Astrocyte (in vitro differentiated cells and primary cell): ENCODE data around the gene MGAT3. TPM values are rescaled to one million over a fixed set of nuclear protein-coding genes. Genes with fewer than 3 reads are reported as not detected.

Source experiments
- DNase-seq: peaks from one replicate; pipeline ENCODE4 v3.0.0-alpha.2; 2010; ENCODE audit warnings: low read depth
- FAIRE-seq: peaks from 2 replicates; lab custom pipeline; 2011; peaks lifted over from hg19 to GRCh38; lab: Jason Lieb, UNC
- H2AFZ ChIP-seq: 2 replicates; pipeline ENCODE4 v1.6.0; 2012; ENCODE audit warnings: low read depth, low read length, inconsistent platforms
- H3K27ac ChIP-seq: 2 replicates; pipeline ENCODE4 v1.5.1; 2011; ENCODE audit warnings: low read depth, low read length, inconsistent platforms
- H3K27me3 ChIP-seq: 2 replicates; pipeline ENCODE4 v1.6.0; 2011; ENCODE audit warnings: low read length, inconsistent platforms; ENCODE audit not compliant: insufficient read depth
- H3K36me3 ChIP-seq: 2 replicates; pipeline ENCODE4 v1.5.1; 2011; ENCODE audit warnings: low read length, inconsistent platforms; ENCODE audit not compliant: insufficient read depth
- H3K4me1 ChIP-seq: 2 replicates; pipeline ENCODE4 v1.5.1; 2011; ENCODE audit warnings: low read length, inconsistent platforms; ENCODE audit not compliant: insufficient read depth
- H3K4me2 ChIP-seq: 2 replicates; pipeline ENCODE4 v1.6.0; 2012; ENCODE audit warnings: low read length, inconsistent platforms
- H3K4me3 ChIP-seq: 2 replicates; pipeline ENCODE4 v1.5.1; 2011; ENCODE audit warnings: low read depth, mild to moderate bottlenecking, low read length, inconsistent platforms; ENCODE audit not compliant: insufficient read depth
- H3K79me2 ChIP-seq: 2 replicates; pipeline ENCODE4 v1.6.0; 2012; ENCODE audit warnings: mild to moderate bottlenecking, low read length, inconsistent platforms; ENCODE audit not compliant: insufficient read depth
- H3K9ac ChIP-seq: 2 replicates; pipeline ENCODE4 v1.6.0; 2012; ENCODE audit warnings: mild to moderate bottlenecking, low read length, inconsistent platforms
- H3K9me3 ChIP-seq: 2 replicates; pipeline ENCODE4 v1.5.1; 2012; ENCODE audit warnings: low read depth, mild to moderate bottlenecking, low read length, inconsistent platforms; ENCODE audit not compliant: insufficient read depth
- H4K20me1 ChIP-seq: 2 replicates; pipeline ENCODE4 v1.6.0; 2012; ENCODE audit warnings: low read length, inconsistent platforms; ENCODE audit not compliant: insufficient read depth
- H3K27ac Mint-ChIP-seq: one replicate; pipeline ENCODE4 v1.8.0; 2021; ENCODE audit warnings: mild to moderate bottlenecking, mixed read lengths; ENCODE audit not compliant: unreplicated experiment
- H3K27me3 Mint-ChIP-seq: one replicate; pipeline ENCODE4 v1.8.0; 2021; ENCODE audit warnings: low read depth, mixed read lengths; ENCODE audit not compliant: unreplicated experiment
- H3K36me3 Mint-ChIP-seq: one replicate; pipeline ENCODE4 v1.8.0; 2021; ENCODE audit warnings: low read depth, mixed read lengths; ENCODE audit not compliant: unreplicated experiment
- H3K4me1 Mint-ChIP-seq: one replicate; pipeline ENCODE4 v1.8.0; 2021; ENCODE audit warnings: low read depth, mixed read lengths; ENCODE audit not compliant: unreplicated experiment
- H3K4me3 Mint-ChIP-seq: one replicate; pipeline ENCODE4 v1.8.0; 2021; ENCODE audit warnings: mild to moderate bottlenecking, moderate library complexity, mixed read lengths; ENCODE audit not compliant: unreplicated experiment
- H3K9me3 Mint-ChIP-seq: one replicate; pipeline ENCODE4 v1.8.0; 2021; ENCODE audit warnings: mild to moderate bottlenecking, mixed read lengths; ENCODE audit not compliant: unreplicated experiment
- CTCF ChIP-seq: IDR thresholded peaks from 2 replicates; pipeline ENCODE4 v1.5.1; 2011; ENCODE audit warnings: low read depth, mild to moderate bottlenecking, inconsistent platforms, low read length, moderate library complexity; ENCODE audit not compliant: insufficient read depth
- EZH2 ChIP-seq: IDR thresholded peaks from 2 replicates; pipeline ENCODE4 v1.6.1; 2012; ENCODE audit warnings: mild to moderate bottlenecking, low read length, inconsistent platforms; ENCODE audit not compliant: insufficient read depth
- total RNA-seq: library from RNA; stranded (reverse); gene quantifications from 2 replicates; pipeline ENCODE4 v1.2.1, GENCODE V29; 2021

MGAT3 gene
- total RNA-seq, 1 donor from 2014 or later: 7.9 TPM

GRCh38 chr22:39515266-39516050 lies 58.6 kb downstream of the MGAT3 start:
- Mint-ChIP-seq H3K27ac (no peak overlapping the region), H3K4me1 (peaks cover 6% of the 10 kb centered on the region), H3K4me3 (no peak overlapping the region), H3K36me3 (peaks cover 18% of the 10 kb centered on the region), H3K27me3 (no peaks in the 10 kb centered on the region), H3K9me3 (no peaks in the 10 kb centered on the region)
- Histone ChIP-seq H3K9ac (peak overlapping the region; percentile 16), H3K36me3 (peaks cover 23% of the 10 kb centered on the region), H3K9me3 (no peaks in the 10 kb centered on the region), H3K4me3 (no peak overlapping the region), H2AFZ (no peak overlapping the region), H3K27me3 (no peaks in the 10 kb centered on the region), H3K79me2 (peaks cover 61% of the 10 kb centered on the region), H3K4me2 (peak overlapping the region; percentile 14), H4K20me1 (peaks cover 38% of the 10 kb centered on the region), H3K27ac (no peak overlapping the region), H3K4me1 (peaks cover 19% of the 10 kb centered on the region)
- TF ChIP-seq EZH2 (no peak), CTCF (no peak)
- DNase-seq (no peak), FAIRE-seq (peak; percentile 55)

DNA sequence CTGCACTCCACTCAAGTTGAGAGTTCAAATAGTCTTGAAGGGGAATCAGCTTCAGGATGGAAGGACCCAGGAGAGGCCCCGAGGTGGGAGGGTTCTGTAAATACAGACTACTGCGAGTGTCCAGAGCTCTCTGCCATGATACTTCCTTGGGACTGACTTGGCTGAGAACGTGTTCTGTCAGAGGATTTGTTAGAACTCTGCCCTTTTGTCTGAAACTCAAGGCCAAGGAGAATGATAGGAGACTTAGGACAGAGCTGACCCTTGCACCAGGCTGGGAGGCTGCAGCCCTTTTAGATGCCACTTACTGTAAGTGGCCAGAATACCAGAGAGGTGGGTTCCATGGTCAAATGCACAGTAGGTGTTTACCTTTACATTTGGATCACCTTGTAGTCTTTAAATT lies 60.7 kb downstream of the MGAT3 start:
- no peaks in the 10 kb centered on the region for H3K9me3 ChIP-seq
- H2AFZ ChIP-seq: no peak overlapping the region
- Mint-ChIP-seq H3K4me3 (no peak overlapping the region), H3K9me3 (no peaks in the 10 kb centered on the region), H3K4me1 (peaks cover 14% of the 10 kb centered on the region), H3K27ac (no peak overlapping the region), H3K27me3 (no peaks in the 10 kb centered on the region), H3K36me3 (peaks cover 28% of the 10 kb centered on the region)
- H3K4me3 ChIP-seq: no peak overlapping the region
- H3K4me2 ChIP-seq: no peak overlapping the region
- H4K20me1 ChIP-seq: peaks cover 49% of the 10 kb centered on the region
- H3K27ac ChIP-seq: no peak overlapping the region
- peaks cover 74% of the 10 kb centered on the region for H3K79me2 ChIP-seq
- H3K27me3 ChIP-seq: no peaks in the 10 kb centered on the region
- FAIRE-seq (no peak), DNase-seq (no peak)
- no peak overlapping the region for H3K9ac ChIP-seq
- H3K4me1 ChIP-seq: peaks cover 19% of the 10 kb centered on the region
- H3K36me3 ChIP-seq: peaks cover 29% of the 10 kb centered on the region
- no peak for TF ChIP-seq CTCF
